ENCODE data around the gene PDE4D.

The PDE4D gene

DNA sequence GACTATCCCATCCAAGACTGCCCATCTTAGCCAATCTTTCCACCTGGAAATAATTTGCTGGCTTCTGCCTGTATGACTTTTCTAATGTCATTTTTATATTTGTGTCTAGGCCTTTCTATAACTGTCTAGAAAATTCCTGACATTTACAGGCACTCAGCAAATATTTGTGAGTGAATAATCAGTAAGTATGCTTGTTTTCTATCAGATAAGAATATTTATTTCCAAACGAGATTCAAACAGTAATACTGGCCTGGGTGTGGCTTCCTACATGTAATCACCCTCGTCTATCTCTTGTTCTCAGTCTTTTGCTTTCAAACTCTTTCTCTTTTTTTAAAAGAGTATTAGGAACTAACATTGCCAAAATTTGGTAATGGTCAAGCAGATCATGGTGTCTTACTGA is 844.4 kb downstream of the PDE4D start:
- Mint-ChIP-seq H3K36me3 (peaks cover 0 to 3% of the 10 kb centered on the region in 2 donors), H3K27ac (no peak overlapping the region), H3K4me3 (no peak overlapping the region), H3K9me3 (no peaks in the 10 kb centered on the region), H3K4me1 (no peaks in the 10 kb centered on the region), H3K27me3 (no peaks in the 10 kb centered on the region)
- DNase-seq (no peak), ATAC-seq (replicated peaks) (no peak)

DNA sequence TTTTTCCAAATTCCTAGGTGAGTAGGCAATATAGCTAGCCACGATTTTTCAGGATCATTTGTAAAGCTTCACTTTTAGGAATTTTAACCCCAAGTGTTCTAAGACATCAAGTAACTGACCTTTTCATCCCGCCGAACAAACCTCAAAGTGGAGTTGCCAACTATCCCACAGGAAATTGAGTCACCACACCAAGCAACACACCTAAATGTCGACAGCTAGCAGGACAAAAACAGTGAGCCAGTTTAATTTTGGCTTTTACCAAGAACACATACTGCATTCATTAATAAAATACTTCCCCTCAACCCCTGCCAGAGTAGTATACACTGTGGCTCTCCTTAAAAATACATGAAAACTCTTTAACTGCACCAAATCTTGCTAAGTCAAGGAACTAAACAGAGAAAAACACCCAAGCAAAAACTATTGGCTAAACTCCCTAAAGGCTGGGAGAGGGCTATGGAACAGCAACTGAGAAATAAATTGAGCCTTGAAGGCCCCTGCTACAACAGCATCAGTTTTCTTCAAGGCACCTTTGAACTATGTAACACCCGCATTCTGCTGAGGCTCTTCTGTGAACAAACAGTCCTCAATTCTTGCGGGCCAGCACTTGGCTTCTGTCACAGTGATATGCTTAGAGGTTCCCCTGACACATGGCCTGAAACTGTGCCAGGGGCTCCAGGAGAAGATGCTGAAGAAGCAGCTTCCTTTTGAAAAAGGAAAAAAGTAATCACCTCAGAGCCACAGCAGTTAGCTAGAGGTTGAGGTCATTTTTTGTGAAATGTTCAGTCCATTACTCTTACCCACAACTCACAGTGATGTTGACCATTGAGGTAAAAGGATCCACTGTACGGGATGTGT is 851.1 kb downstream of the PDE4D start:
- no peak overlapping the region for H3K27ac Mint-ChIP-seq
- H3K4me3 Mint-ChIP-seq = no peak overlapping the region

DNA sequence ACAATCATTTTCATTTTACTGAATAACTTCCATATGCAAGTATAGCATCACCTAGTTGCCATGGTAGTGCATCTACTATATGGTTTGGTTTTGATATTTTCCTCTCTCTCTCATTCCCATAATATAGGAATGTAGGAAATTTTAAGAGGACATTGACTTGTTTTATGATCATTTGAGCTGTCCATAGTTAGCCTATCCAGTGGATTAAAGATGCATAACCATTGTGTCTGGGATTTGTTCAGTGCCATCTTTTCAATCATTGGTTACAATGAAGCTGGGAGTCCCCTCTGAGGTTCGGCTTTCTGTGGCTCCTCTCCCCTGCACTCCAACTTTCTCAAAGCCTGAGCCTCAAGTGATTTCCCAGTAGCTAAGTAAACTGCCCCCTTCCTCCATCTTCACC is 852.2 kb downstream of the PDE4D start:
- H3K9me3 Mint-ChIP-seq = no peaks in the 10 kb centered on the region
- peaks cover 2 to 3% of the 10 kb centered on the region in 2 donors for H3K36me3 Mint-ChIP-seq
- H3K27ac Mint-ChIP-seq = no peak overlapping the region
- ATAC-seq (replicated peaks) = no peak
- H3K4me1 Mint-ChIP-seq = peaks cover 10 to 36% of the 10 kb centered on the region in 2 donors
- H3K27me3 Mint-ChIP-seq = peaks cover 15 to 20% of the 10 kb centered on the region in 2 donors
- no peak for DNase-seq
- H3K4me3 Mint-ChIP-seq = no peak overlapping the region

More for the DNA sequence above, 851.1 kb downstream of the PDE4D start:
- H3K4me1 Mint-ChIP-seq = peaks cover 10 to 36% of the 10 kb centered on the region in 2 donors
- DNase-seq (no peak), ATAC-seq (replicated peaks) (no peak)
- no peaks in the 10 kb centered on the region for H3K9me3 Mint-ChIP-seq
- H3K27me3 Mint-ChIP-seq = peaks cover 15 to 20% of the 10 kb centered on the region in 2 donors
- peaks cover 2 to 3% of the 10 kb centered on the region in 2 donors for H3K36me3 Mint-ChIP-seq

DNA sequence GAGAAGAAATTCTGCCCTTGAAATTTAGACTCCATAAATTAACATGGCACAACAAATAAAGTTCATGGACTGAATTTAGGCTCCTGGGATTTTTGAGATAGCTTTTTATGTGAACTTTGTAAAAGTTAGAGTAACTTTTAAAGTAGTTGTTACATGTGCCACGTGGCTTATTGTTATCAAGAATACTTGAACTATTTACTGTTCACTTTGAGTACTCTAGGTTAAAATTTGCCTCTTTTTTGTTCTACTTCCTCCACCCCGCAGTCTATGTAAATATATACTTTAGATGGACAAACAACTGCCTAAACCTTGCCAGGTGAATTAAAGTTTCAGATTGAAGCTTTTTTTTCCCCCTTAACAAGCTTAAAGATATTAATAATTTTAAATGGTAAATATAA is 852.7 kb downstream of the PDE4D start:
- no peaks in the 10 kb centered on the region for H3K9me3 Mint-ChIP-seq
- H3K27me3 Mint-ChIP-seq = peaks cover 15 to 20% of the 10 kb centered on the region in 2 donors
- peaks cover 2 to 3% of the 10 kb centered on the region in 2 donors for H3K36me3 Mint-ChIP-seq
- ATAC-seq (replicated peaks) (no peak), DNase-seq (no peak)
- no peak overlapping the region for H3K4me3 Mint-ChIP-seq
- peaks cover 10 to 36% of the 10 kb centered on the region in 2 donors for H3K4me1 Mint-ChIP-seq
- H3K27ac Mint-ChIP-seq = no peak overlapping the region

DNA sequence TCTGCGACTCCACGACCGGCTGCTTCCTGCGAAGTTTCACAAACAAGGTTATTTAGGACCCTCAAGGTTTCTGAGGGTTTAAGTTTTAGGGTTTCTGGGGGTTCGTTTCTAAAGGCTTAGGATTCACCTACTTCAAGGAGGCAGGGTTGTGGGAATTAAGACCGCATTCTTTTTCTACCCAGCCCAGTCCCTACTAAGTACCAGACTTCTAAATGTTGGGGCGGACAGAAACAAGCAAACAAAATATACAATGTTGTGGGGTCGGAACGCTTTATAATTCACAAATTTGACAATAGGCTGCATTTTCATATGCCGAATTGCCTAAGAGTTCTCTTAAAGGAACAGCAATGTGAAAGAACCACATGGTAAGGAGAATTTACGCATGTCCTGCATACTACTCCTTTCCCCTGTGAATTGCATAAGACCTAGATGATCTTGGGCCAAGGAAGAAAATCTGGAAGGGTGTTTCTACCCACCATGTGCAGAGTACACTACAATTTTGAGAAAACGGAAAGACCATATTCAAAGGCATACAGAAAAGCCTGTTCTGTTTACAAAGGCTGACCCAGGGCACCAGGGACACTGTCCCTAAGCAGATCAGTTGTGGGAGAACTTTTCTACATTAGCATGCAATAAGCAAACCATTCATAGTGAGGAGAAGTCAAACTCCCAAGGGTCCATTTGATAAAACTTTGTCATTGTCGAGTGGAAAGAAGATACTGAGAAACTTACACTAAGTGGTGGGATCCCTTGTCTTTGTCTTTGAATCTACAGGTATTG is 853.3 kb downstream of the PDE4D start:
- H3K9me3 Mint-ChIP-seq = no peaks in the 10 kb centered on the region
- no peak for DNase-seq
- peaks cover 10 to 36% of the 10 kb centered on the region in 2 donors for H3K4me1 Mint-ChIP-seq
- peak overlapping the region; percentile 95 to 99 for H3K4me3 Mint-ChIP-seq
- H3K36me3 Mint-ChIP-seq = peaks cover 2 to 3% of the 10 kb centered on the region in 2 donors
- ATAC-seq (replicated peaks) = no peak
- no peak overlapping the region for H3K27ac Mint-ChIP-seq
- peaks cover 15 to 20% of the 10 kb centered on the region in 2 donors for H3K27me3 Mint-ChIP-seq

DNA sequence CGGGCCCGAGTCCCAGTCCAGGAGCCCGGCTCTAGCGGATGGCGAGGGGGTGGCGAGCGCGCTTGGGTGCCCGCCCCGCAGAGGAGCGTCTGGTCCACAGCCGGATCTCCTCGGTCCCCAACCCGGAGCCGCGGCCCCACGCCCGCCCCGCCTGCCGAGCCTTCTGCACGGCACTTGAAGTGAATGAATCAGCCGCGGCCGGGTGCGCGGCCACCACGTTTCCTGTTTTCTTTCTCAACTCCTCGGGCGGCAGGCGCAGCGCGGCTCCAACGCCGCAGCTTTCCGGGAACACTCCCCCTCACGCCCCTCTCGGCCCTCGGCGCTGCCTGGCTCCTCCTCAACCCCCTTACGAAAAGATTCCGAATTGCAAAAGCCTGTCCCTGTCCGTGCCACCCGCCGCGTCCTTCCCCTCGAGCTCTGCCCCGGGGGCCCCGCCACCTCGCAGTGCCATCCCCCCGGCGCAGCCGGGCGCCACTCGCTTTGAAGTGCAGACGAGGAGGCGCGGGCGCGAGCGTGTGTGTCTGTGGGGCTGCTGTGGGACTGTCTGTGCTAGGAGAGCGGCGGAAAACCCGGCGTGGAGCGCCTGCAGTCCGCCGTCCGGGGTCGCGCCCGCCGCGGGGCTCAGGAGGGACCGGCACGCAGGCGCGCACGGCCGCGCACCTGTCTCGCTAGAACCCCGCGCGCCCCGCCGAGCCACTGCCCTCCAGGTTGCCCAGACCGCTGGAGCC is 854.1 kb downstream of the PDE4D start:
- Mint-ChIP-seq H3K36me3 (peaks cover 0 to 2% of the 10 kb centered on the region in 2 donors), H3K27me3 (peaks cover 15 to 20% of the 10 kb centered on the region in 2 donors), H3K4me3 (peak overlapping the region; percentile 95 to 99), H3K9me3 (no peaks in the 10 kb centered on the region), H3K27ac (peak overlapping the region; percentile 93), H3K4me1 (peaks cover 10 to 36% of the 10 kb centered on the region in 2 donors)
- peak; percentile 64 for DNase-seq
- peak; percentile 82 to 83 for ATAC-seq (replicated peaks)

DNA sequence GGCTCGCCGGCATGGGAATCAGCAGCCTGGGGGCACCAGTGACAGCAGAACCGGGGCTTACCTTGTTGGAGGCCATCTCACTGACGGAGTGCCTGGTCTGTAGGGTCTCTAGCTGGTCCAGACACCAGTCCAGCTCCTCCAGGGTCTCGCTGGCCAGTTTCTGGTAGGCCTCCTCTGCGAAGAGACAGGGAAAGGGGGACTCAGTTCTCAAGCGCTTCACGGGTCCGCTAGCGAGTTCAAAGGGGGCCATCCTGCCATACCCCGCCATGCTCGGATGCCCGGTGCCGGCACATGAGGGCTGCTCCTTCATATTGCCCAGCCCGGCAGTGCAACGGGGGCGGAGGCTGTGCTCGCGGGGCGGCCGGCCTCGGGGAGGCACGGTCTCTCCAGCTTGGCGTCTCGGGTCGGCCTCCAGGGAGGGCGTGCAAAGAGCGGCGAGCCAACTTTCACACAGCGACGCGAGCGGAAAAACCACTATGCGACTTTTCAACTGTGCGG is 854.7 kb downstream of the PDE4D start:
- H3K9me3 Mint-ChIP-seq = no peaks in the 10 kb centered on the region
- H3K4me1 Mint-ChIP-seq = peaks cover 10 to 36% of the 10 kb centered on the region in 2 donors
- H3K4me3 Mint-ChIP-seq = peak overlapping the region; percentile 95 to 99
- H3K27me3 Mint-ChIP-seq = peaks cover 15 to 20% of the 10 kb centered on the region in 2 donors
- peaks cover 0 to 2% of the 10 kb centered on the region in 2 donors for H3K36me3 Mint-ChIP-seq
- DNase-seq = no peak
- H3K27ac Mint-ChIP-seq = peak overlapping the region; percentile 81
- ATAC-seq (replicated peaks) = peak; percentile 1 to 61

DNA sequence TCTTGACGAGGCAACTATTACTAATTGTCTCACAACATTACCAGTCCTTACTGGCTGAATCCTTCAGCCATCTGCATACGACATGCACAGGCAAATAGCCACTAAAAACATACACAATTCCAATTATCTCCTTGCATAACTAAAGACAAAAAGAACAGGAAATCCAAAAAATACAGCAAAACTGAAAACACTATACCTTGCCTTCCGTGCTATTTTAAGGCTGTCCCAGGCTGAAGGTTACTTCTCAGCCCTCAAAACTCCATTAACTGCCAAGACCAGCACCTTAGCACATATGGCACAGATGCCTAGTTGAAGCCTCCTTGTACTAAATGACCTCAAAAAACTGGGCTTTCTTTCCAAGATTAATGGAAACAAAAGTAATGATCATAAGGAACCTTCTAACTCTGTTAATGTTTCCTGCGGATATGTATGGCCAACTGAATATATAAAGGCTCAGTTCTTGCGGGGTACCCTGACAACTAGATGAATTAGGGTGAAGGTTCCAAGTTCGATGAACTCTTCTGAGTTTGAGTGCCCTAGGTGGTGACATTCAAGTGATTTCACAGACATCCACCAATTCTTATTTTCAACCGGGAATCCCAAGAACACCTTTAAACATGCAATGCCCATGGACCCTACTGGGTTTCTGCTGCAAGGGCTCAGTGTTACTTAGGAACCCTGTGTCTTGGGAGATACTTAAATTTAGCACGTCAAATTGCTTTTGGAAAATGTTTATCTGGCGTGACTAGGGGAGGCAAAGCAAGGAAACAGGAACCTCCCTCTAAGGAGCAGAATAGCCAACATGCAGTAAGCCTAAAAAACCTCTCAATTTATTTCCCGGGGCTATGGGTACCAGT is 855.4 kb downstream of the PDE4D start:
- DNase-seq = no peak
- H3K27me3 Mint-ChIP-seq = peaks cover 15 to 20% of the 10 kb centered on the region in 2 donors
- ATAC-seq (replicated peaks) = no peak
- H3K4me1 Mint-ChIP-seq = peaks cover 10 to 36% of the 10 kb centered on the region in 2 donors
- no peaks in the 10 kb centered on the region for H3K9me3 Mint-ChIP-seq
- peak overlapping the region; percentile 95 to 99 for H3K4me3 Mint-ChIP-seq
- peaks cover 0 to 2% of the 10 kb centered on the region in 2 donors for H3K36me3 Mint-ChIP-seq
- H3K27ac Mint-ChIP-seq = peak overlapping the region; percentile 81

DNA sequence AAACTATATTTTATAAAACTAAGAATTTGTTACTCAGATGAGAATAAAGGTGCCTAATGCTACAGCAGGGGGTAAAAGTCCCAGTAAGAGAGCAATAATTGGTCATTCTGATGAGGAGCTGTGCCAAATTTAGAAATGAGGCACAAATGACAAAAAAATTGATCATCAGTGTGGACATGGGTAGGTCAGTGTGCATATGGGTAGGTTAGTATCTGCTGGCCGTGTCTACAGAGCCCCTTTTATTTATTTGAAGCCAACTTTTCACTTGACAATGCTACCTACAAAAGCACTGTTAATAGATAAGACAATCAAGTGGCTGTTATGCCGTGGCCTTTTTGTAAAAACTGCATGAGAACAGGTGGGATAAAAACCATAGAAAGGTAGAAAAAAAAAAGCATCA is 856.1 kb downstream of the PDE4D start:
- no peak overlapping the region for H3K27ac Mint-ChIP-seq
- H3K36me3 Mint-ChIP-seq = peaks cover 0 to 2% of the 10 kb centered on the region in 2 donors
- DNase-seq (no peak), ATAC-seq (replicated peaks) (no peak)
- no peak overlapping the region for H3K4me3 Mint-ChIP-seq
- no peaks in the 10 kb centered on the region for H3K9me3 Mint-ChIP-seq
- H3K27me3 Mint-ChIP-seq = peaks cover 15 to 20% of the 10 kb centered on the region in 2 donors
- peaks cover 10 to 34% of the 10 kb centered on the region in 2 donors for H3K4me1 Mint-ChIP-seq

DNA sequence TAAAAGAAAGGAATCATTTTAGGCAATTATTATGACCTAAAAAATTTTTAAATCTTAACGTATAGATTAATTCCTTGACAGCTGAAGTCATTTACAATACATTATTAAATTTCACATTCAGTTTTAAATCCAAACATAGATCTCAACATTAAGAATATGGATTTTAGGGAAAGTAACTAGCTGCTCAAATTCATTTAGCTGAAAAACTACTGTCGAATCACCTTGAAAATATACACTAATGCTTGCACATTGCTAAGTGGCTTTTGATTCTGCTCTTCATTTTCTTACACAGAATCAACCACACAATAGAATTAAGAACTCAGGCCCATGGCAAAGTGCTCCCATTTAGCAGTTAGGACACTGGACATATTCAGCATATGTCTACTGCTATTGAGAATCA is 856.5 kb downstream of the PDE4D start:
- H3K27ac Mint-ChIP-seq = no peak overlapping the region
- peaks cover 0 to 2% of the 10 kb centered on the region in 2 donors for H3K36me3 Mint-ChIP-seq
- H3K4me3 Mint-ChIP-seq = no peak overlapping the region
- H3K4me1 Mint-ChIP-seq = peaks cover 10 to 30% of the 10 kb centered on the region in 2 donors
- H3K27me3 Mint-ChIP-seq = peaks cover 15 to 20% of the 10 kb centered on the region in 2 donors
- DNase-seq = no peak
- no peak for ATAC-seq (replicated peaks)
- no peaks in the 10 kb centered on the region for H3K9me3 Mint-ChIP-seq

DNA sequence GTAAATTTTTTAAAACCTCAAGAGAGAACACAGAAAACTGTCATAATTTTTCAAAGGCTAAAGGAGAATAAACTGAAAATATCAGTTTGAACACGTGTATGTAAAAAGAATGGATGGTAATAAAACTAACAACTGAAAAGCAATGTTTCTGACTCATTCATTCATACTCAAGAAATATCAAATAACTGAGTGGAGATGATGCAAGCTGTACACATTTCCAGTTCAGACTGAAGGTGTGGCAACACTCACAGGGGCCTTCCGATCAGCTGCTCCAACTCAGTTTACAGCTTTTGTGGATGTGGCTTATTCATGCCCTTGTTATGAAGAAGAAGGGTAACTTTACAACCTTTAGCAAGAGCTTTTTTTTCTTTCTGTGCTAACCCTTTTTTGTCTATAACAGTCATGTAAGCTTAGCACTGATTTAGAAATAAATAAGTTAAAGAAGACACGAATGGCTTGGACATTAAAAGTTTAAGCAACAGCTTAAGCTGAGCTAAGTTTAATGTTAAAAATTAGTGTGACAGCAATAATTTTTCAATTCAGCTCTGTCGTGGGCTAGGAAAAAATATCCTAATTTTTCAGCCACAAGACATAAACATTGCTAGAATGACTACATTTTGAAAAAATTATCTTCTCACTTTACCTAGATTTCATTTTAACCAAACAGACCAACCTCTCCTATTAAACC is 857.1 kb downstream of the PDE4D start:
- no peaks in the 10 kb centered on the region for H3K9me3 Mint-ChIP-seq
- DNase-seq = no peak
- peaks cover 10 to 30% of the 10 kb centered on the region in 2 donors for H3K4me1 Mint-ChIP-seq
- no peak overlapping the region for H3K4me3 Mint-ChIP-seq
- H3K27ac Mint-ChIP-seq = no peak overlapping the region
- peaks cover 15 to 17% of the 10 kb centered on the region in 2 donors for H3K27me3 Mint-ChIP-seq
- no peak for ATAC-seq (replicated peaks)
- peaks cover 0 to 2% of the 10 kb centered on the region in 2 donors for H3K36me3 Mint-ChIP-seq

DNA sequence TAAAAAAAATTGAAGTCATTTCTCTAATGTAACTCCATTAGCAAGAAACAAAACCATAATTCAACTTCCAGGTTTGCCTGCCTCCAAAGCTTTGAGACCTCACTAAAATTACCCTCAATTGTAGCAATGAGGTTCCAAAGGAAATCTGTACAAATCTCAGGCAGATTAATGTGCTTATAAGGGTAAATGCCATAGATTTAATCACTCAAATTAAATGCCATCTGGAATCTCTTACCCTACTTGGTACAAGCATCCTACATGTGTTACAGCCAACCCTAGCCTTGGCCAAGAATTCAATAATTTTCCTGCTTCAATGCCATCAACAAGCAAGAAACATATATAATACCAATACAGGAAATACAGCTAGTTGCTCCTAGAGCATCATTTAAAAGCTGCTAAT is 857.8 kb downstream of the PDE4D start:
- H3K4me3 Mint-ChIP-seq = no peak overlapping the region
- H3K27ac Mint-ChIP-seq = no peak overlapping the region
- peaks cover 15 to 16% of the 10 kb centered on the region in 2 donors for H3K27me3 Mint-ChIP-seq
- no peak for ATAC-seq (replicated peaks)
- H3K9me3 Mint-ChIP-seq = no peaks in the 10 kb centered on the region
- peaks cover 10 to 30% of the 10 kb centered on the region in 2 donors for H3K4me1 Mint-ChIP-seq
- peaks cover 0 to 2% of the 10 kb centered on the region in 2 donors for H3K36me3 Mint-ChIP-seq
- DNase-seq = no peak

All from stimulated activated naive B cell treated with anti-CD40 and anti-IgM and Interleukin-4, amounts not matched to agents 10 μg/mL and 1 μg/mL and 100 μg/mL, for 72 hours (primary cell).